Measurements from ENCODE around the gene SLC4A5.

DNA sequence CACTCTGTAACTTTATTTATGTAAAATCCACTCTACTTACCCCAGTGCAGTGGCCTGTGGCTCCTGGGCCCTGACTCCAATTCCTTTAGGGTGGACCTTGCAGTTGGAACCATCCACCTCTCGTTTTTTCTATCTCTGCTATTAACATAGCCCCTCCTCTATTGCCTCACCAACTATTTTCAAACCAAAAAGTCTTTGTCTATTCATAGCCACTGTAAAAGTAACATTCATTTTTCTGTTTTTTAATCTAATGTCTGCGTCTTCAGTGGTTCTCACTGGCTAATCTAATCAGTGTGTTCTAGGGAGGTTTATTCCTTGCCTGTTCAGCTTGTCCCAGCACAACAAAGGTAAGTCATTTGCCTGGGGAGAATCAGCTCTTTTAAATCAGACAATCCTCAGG lies at the start of gene SLC4A5:
- TF ChIP-seq, protein P1, sequence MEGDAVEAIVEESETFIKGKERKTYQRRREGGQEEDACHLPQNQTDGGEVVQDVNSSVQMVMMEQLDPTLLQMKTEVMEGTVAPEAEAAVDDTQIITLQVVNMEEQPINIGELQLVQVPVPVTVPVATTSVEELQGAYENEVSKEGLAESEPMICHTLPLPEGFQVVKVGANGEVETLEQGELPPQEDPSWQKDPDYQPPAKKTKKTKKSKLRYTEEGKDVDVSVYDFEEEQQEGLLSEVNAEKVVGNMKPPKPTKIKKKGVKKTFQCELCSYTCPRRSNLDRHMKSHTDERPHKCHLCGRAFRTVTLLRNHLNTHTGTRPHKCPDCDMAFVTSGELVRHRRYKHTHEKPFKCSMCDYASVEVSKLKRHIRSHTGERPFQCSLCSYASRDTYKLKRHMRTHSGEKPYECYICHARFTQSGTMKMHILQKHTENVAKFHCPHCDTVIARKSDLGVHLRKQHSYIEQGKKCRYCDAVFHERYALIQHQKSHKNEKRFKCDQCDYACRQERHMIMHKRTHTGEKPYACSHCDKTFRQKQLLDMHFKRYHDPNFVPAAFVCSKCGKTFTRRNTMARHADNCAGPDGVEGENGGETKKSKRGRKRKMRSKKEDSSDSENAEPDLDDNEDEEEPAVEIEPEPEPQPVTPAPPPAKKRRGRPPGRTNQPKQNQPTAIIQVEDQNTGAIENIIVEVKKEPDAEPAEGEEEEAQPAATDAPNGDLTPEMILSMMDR (IDR thresholded peaks at IDR 0.05) = no peak
- TF ChIP-seq POLR2A (IDR thresholded peaks at IDR 0.05) = no peak
- TF ChIP-seq EP300 (IDR thresholded peaks at IDR 0.05) = no peak
